NT2/D1 (cell line): ENCODE data around the gene PIP4K2C.

Source experiments
- SUZ12 ChIP-seq: IDR thresholded peaks from 2 replicates; pipeline ENCODE4 v1.6.1; 2011; ENCODE audit not compliant: insufficient read length, insufficient read depth; ENCODE audit errors: extremely low read depth
- YY1 ChIP-seq: IDR thresholded peaks from 2 replicates; pipeline ENCODE4 v1.6.1; 2011; ENCODE audit not compliant: insufficient read length, insufficient read depth
- ZNF274 ChIP-seq: IDR thresholded peaks from 2 replicates; pipeline ENCODE4 v1.6.1; 2011; ENCODE audit warnings: mild to moderate bottlenecking, low read depth, low read length

GRCh38 chr12:57630891-57631433, 40.0 kb downstream of the PIP4K2C start:
- TF ChIP-seq SUZ12 (no peak), YY1 (no peak), ZNF274 (no peak)
